Activated CD4-positive, alpha-beta T cell treated with anti-CD3 and anti-CD28 coated beads, Interleukin-2, amount 50 U/mL, for 24 hours (primary cell): Measurements from ENCODE around the gene SRGAP3.
"Not testable (repeated sequence)": the region's sequence is repeated elsewhere in the genome, so short reads cannot be mapped to it uniquely, and the experiment has no call there.

Source experiments
- DNase-seq, 2 donors: peaks; one replicate each; pipeline ENCODE4 v3.0.0-alpha.2; 2020; ENCODE audit warnings: low read depth in 1 of 2, low spot score in 1 of 2

Gene SRGAP3

DNA sequence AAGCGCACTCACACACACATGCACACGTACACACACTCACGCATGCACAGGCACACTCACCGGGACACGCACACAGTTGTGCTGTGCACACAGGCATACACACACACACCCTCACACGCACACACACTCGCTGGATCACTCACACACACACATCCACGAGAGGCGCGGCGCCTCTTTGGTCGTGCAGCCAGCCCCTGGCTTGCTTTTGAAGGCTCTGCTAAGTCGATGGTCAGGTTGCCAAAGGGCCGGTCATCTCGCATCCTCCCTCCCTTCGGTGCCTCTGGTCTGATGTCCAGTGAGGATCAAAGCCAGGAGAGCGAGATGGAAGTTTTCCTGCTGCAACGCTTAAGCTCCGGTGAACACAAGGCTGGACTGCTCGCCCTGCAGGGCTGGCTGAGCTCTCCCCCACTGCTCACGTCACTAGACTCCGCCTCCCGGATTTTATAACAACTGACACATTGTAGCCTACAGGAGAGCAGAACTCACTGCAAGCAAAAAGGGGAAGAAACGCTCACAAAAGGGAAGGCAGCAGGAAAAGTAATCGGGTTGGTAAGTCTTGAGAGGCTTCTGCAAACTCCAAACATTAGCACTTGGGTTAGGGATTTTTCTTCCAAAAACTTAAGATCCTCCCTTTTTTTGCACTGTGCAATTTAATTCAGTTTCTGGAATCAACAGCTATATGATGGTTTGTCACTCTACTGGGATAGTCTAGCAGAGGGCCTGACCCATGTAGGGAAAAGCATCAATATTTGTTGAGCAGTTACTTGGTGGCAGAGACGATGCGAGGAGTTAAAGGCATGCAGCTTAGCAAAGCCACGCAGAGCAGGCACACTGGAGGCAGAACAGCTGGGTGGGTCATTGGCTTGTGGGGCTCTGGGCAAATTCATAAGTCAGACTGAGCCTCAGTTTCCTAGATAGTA lies at the start of gene SRGAP3:
TSS of gene SRGAP3 (minus strand) at position 374 of the 920 bp plus-strand sequence. CDS start 695 bp downstream, outside the sequence.
- DNase-seq, result peak; percentile 36 to 72

- DNase-seq, result no peak
Observed at GRCh38 chr3:9298236-9298635, 48.8 kb upstream of the SRGAP3 start.

- no peak for DNase-seq
Observed at GRCh38 chr3:9296241-9296640, 46.8 kb upstream of the SRGAP3 start.

- no peak for DNase-seq
Observed at GRCh38 chr3:9295007-9295406, 45.6 kb upstream of the SRGAP3 start.

GRCh38 chr3:9293953-9294352 lies 44.5 kb upstream of the SRGAP3 start:
- not testable (repeated sequence) for DNase-seq

GRCh38 chr3:9293076-9293475 lies 43.6 kb upstream of the SRGAP3 start:
- no peak for DNase-seq

- no peak for DNase-seq
Observed at GRCh38 chr3:9292516-9292915, 43.1 kb upstream of the SRGAP3 start.

DNA sequence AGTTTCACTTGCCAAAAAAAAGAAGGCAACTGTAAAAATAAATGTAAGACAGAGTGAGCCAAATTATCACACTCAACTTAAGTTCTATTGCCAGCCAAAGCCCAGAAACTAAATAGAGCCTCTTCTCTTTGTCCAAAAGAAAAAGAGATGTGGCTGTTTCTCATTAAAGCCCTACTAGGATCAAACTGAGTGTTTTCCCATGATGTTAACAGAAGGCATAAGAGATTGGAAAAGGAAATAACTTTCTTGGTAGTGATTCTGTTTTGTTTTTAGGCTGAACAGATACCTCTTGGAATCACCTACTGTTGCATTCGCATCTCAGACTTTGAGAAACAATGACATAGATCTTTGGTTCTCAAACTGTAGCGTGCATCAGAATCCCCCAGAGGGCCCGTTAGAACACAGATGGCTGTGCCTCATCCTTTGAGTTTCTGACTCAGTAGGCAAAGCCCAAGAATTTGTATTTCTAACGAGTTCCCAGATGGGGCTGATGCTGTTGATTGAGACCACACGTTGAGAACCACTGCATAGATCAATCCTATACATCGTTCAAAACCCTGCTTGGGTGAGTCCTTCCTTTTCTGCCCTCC lies 42.5 kb upstream of the SRGAP3 start:
- DNase-seq, result no peak

DNA sequence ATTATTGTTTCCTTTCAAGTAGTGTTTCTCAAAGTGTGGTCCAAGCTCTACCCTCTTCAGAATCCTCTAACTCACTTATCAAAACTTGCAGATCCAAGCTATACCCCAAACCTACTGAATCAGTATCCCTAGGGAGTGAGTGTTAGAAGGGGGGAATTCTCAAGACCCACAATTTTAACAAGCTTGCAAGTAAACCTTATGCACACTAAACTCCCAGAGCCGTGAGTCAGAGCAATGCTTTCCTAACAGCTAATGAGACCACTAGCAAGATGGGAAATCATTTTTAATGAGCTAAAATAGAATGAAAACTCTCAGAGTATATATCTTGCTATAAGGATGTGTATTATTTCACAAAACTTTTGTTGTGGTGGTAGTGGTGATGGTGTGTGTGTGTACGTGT lies 41.1 kb upstream of the SRGAP3 start:
- no peak for DNase-seq

DNA sequence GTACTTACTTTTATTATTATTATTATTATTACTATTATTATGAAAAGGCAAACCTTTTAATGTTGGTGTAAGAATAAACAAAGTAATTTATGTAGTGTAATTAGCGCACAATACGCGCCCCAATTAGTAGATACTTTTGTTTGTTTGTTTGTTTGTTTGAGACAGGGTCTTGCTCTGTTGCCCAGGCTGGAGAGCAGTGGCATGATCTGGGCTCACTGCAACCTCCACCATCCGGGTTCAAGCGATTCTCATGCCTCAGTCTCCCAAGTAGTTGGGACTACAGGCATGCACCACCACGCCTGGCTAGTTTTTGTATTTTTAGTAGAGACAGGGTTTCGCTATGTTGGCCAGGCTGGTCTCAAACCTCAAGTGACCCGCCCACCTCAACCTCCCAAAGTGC lies 32.1 kb upstream of the SRGAP3 start:
- not testable (repeated sequence) for DNase-seq

DNA sequence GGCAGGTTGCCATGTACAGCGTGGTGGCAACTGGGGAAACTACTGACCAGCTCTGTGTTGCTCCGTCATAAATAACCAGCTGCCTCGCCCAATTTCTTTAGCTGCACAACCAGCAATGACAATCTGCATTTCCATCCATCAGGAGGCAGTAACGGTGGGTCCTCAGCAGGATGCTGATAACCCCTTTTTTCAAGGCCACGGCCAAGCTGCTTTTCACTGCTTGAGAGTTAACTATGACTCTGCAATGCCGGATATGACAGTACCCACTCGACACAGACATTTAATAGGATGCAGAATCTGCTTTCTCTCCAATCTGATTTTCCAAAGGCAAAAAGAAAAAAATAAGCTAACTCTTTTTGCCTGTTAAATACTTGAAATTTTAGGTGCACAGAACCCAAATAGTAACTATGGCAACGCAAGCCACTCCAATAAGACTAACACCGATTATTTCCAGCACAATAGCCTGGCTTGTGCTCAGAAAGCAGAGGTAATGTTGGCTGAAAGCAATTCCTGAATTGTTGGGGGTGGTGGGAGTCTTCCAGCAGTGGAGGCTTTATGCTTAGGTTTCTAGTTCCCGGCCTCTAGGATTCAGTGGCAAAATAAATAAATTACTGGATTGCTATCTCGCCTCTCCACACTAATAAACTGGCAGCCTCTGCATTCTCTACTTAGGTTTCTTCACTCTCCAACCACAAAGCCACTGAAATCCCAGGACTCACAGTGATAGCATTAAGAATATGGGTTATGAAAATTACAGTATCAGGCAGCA lies 31.2 kb upstream of the SRGAP3 start:
- DNase-seq, result no peak

GRCh38 chr3:9279966-9280365 lies 30.5 kb upstream of the SRGAP3 start:
- no peak for DNase-seq

GRCh38 chr3:9278498-9278897 lies 29.1 kb upstream of the SRGAP3 start:
- DNase-seq, result no peak

DNA sequence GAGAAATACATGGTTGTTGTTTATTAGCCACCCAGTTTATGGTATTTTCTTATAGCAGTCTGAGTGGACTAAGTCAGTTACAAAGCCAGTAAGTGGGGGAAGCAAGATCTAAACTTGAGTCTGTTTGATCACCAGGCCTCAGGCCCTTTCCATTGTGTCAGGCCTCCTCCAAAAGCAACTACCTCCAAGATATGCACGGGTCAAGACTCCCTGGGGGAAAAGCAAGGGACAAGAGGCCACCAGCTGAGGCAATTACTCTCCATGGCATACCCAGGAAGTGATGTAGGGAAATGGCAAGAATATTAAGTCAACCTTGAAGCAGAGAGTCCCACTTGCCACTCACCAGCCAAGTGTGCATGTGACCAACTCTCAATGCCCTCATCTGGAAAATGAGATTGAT lies 28.6 kb upstream of the SRGAP3 start:
- no peak for DNase-seq

DNA sequence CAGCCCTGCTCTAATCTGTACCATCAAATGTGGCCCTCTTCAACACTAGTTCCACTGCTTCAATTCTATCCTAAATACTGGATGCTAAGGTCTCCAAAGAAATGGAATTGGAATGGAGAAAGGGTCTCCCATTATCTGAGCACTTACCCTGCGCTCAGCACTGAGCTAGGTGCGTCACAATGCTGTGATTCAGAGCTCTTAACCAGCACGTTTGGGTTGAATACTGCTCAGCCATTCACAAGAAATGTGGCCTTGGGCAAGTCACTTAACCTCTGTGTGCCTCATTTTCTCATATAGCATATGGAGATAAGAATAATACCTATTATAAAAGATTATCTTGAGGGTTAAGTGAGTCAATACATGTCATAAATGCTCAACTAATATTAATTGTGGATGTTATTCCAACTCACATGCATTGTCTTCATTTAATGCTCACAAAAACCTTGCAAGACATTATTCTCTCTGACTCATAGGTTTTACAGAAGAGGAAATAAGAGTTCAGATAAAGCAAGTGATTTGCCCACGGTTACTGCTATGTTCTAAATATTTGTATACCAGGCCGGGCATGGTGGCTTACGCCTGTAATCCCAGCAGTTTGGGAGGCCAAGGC lies 27.4 kb upstream of the SRGAP3 start:
- no peak for DNase-seq

- DNase-seq, result no peak
Observed at GRCh38 chr3:9271903-9272302, 22.5 kb upstream of the SRGAP3 start.

DNA sequence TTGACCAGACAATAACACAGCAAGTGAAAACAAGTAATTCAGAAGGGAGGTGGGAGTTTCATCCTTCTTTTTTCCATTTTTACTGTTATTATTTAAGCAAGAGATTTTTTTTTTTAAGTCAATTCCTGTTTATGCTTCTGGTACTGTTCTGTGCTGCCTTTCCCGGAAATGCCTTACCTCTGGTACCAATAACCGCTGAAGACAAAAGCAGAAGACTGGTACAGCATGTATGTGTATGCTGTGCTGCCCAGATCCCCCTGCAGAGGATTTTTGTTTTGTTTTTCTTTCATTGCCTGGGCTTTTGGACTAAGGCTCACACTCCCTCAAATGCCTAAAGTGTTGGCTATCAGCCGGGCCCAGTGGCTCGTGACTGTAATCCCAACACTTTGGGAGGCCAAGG lies 21.3 kb upstream of the SRGAP3 start:
- DNase-seq, result no peak

GRCh38 chr3:9266716-9267115 lies 17.3 kb upstream of the SRGAP3 start:
- no peak for DNase-seq

DNA sequence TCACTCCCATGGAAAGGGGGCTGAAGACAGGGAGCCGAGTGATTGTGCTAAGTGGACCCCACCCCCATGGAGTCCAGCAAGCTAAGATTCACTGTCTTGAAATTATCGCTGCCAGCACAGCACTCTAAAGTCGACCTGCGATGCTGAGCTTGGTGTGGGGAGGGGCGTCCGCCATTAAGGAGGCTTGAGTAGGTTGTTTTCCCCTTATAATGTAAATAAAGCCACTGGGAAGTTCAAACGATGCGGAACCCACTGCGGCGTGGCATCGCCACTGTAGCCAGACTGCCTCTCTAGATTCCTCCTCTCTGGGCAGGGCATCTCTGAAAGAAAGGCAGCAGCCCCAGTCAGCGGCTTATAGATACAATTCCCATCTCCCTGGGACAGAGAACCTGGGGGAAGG lies 10.9 kb upstream of the SRGAP3 start:
- no peak for DNase-seq

- DNase-seq, result no peak
Observed at GRCh38 chr3:9257092-9257491, 7.6 kb upstream of the SRGAP3 start.

DNA sequence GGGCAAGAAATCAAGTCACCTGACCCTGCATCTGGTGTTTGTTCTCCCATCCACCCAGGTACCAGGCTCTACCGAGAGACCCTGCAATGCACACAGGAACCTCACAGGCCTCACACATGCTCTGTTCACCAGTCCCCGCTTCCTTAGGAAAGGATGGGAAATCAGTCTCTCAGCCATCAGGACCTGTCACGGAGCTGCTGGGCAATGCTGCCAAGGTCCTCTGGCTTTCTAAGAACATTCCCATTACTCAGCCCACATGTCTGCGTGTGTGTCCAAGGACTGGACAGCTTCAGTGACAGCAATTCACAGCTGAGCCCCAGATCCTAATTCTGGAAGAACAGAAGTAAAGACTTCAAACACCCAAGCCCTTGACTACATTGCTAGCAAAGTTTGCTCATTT lies 6.5 kb upstream of the SRGAP3 start:
- no peak for DNase-seq
